GM23248 (cell line): ENCODE results near the gene FABP7.

ENCODE experiments used
- EZH2 ChIP-seq: fragments of 200-600 bp; sonication (generic); IDR thresholded peaks from 2 replicates; pipeline ENCODE4 v1.6.1; 2018; ENCODE audit warnings: antibody characterized with exemption, mild to moderate bottlenecking; ENCODE audit not compliant: insufficient read depth, poor library complexity, severe bottlenecking
- EZH2phosphoT487 ChIP-seq: fragments of 200-600 bp; sonication (generic); IDR thresholded peaks from 2 replicates; pipeline ENCODE4 v1.6.1; 2018; ENCODE audit warnings: antibody characterized with exemption, moderate library complexity, mild to moderate bottlenecking, low read depth; ENCODE audit not compliant: insufficient read depth

- no peak for TF ChIP-seq EZH2
- no peak for TF ChIP-seq EZH2phosphoT487
Observed at GRCh38 chr6:122775975-122776374, 3.5 kb upstream of the FABP7 start.
